ENCODE data around the gene SGMS1.

- no peak for TF ChIP-seq POLR2A (IDR thresholded peaks at IDR 0.05)
- TF ChIP-seq CTCF (IDR thresholded peaks at IDR 0.05) = no peak
Observed at GRCh38 chr10:50577010-50577409, 46.7 kb downstream of the SGMS1 start.

Measured in testis (tissue), 2 donors.